Skeletal muscle tissue (tissue), 4 donors: ENCODE results near the gene TAX1BP3. TPM values are rescaled to one million over a fixed set of nuclear protein-coding genes. Genes with fewer than 3 reads are reported as not detected.
A peak's percentile ranks its signal among the peaks of the same experiment; 100 is the strongest.

Experiments
- H3K27ac ChIP-seq: one replicate; pipeline ENCODE4 v1.7.0; 2013; ENCODE audit warnings: mild to moderate bottlenecking, low read depth, low read length, inconsistent platforms
- H3K27me3 ChIP-seq, 3 donors: one replicate each; pipeline ENCODE4 v1.7.0; 2013; ENCODE audit warnings: low read length in 3 of 3; ENCODE audit not compliant: control insufficient read depth in 3 of 3, insufficient read depth in 3 of 3
- H3K36me3 ChIP-seq, 3 donors: one replicate each; pipeline ENCODE4 v1.7.0; 2013; ENCODE audit warnings: low read length in 3 of 3; ENCODE audit not compliant: control insufficient read depth in 3 of 3, insufficient read depth in 3 of 3
- H3K4me1 ChIP-seq, 3 donors: one replicate each; pipeline ENCODE4 v1.7.0; 2013; ENCODE audit warnings: low read length in 3 of 3, mild to moderate bottlenecking in 3 of 3; ENCODE audit not compliant: control insufficient read depth in 3 of 3, insufficient read depth in 3 of 3
- H3K4me3 ChIP-seq, 3 donors: one replicate each; pipeline ENCODE4 v1.7.0; 2013; ENCODE audit warnings: low read length in 3 of 3
- H3K9ac ChIP-seq, 3 donors: one replicate each; pipeline ENCODE4 v1.7.0; 2013; ENCODE audit warnings: low read length in 3 of 3, mild to moderate bottlenecking in 3 of 3, moderate library complexity in 2 of 3, low read depth in 1 of 3
- H3K9me3 ChIP-seq, 3 donors: one replicate each; pipeline ENCODE4 v1.7.0; 2013; ENCODE audit warnings: low read length in 3 of 3; ENCODE audit not compliant: control insufficient read depth in 3 of 3
- total RNA-seq: library from RNA; depleted of rRNA; stranded (reverse); fragments of >200 nt; gene quantifications from one replicate; pipeline ENCODE4 v1.2.3, GENCODE V29; 2014
- donor health status: Osteomylitis.

Gene TAX1BP3
- total RNA-seq, 1 donor from 2014 or later = 31.3 TPM

GRCh38 chr17:3678821-3679530, 10.6 kb upstream of the TAX1BP3 start:
- peaks cover 0 to 10% (median 2%) of the 10 kb centered on the region in 3 donors for H3K36me3 ChIP-seq
- H3K27ac ChIP-seq = no peak overlapping the region
- H3K4me3 ChIP-seq = no peak overlapping the region
- H3K9me3 ChIP-seq = no peaks in the 10 kb centered on the region
- H3K4me1 ChIP-seq = peaks cover 0 to 7% (median 0%) of the 10 kb centered on the region in 3 donors
- peak overlapping the region in 2 of 3 donors; percentile 33 to 51 for H3K9ac ChIP-seq
- no peaks in the 10 kb centered on the region for H3K27me3 ChIP-seq

GRCh38 chr17:3678095-3678820, 9.9 kb upstream of the TAX1BP3 start:
- H3K27me3 ChIP-seq = no peaks in the 10 kb centered on the region
- no peak overlapping the region for H3K27ac ChIP-seq

GRCh38 chr17:3675886-3676285, 7.5 kb upstream of the TAX1BP3 start:
- no peak overlapping the region for H3K27ac ChIP-seq
- no peak overlapping the region for H3K9ac ChIP-seq
- H3K4me1 ChIP-seq = peaks cover 0 to 7% (median 0%) of the 10 kb centered on the region in 3 donors
- H3K27me3 ChIP-seq = no peaks in the 10 kb centered on the region
- H3K4me3 ChIP-seq = no peak overlapping the region
- no peaks in the 10 kb centered on the region for H3K9me3 ChIP-seq
- H3K36me3 ChIP-seq = peaks cover 4 to 10% (median 6%) of the 10 kb centered on the region in 3 donors

More at GRCh38 chr17:3678095-3678820, 9.9 kb upstream of the TAX1BP3 start:
- Histone ChIP-seq H3K36me3 (peaks cover 0 to 10% (median 4%) of the 10 kb centered on the region in 3 donors), H3K9ac (peak overlapping the region in 2 of 3 donors; percentile 33 to 51), H3K4me3 (no peak overlapping the region), H3K4me1 (peaks cover 0 to 7% (median 0%) of the 10 kb centered on the region in 3 donors), H3K9me3 (no peaks in the 10 kb centered on the region)

- no peaks in the 10 kb centered on the region for H3K27me3 ChIP-seq
- H3K36me3 ChIP-seq = peaks cover 4 to 6% (median 5%) of the 10 kb centered on the region in 3 donors
- H3K9ac ChIP-seq = no peak overlapping the region
- H3K4me3 ChIP-seq = no peak overlapping the region
- H3K9me3 ChIP-seq = no peaks in the 10 kb centered on the region
- peaks cover 14 to 24% (median 16%) of the 10 kb centered on the region in 3 donors for H3K4me1 ChIP-seq
- H3K27ac ChIP-seq = no peak overlapping the region
Measured at GRCh38 chr17:3672571-3672970, 4.2 kb upstream of the TAX1BP3 start.

- H3K4me3 ChIP-seq = peak overlapping the region; percentile 82 to 96 (median 94)
- H3K9ac ChIP-seq = peak overlapping the region; percentile 89 to 99 (median 97)
- peaks cover 31 to 44% (median 35%) of the 10 kb centered on the region in 3 donors for H3K4me1 ChIP-seq
- peak overlapping the region; percentile 95 for H3K27ac ChIP-seq
- no peaks in the 10 kb centered on the region for H3K9me3 ChIP-seq
- no peaks in the 10 kb centered on the region for H3K27me3 ChIP-seq
- H3K36me3 ChIP-seq = peaks cover under 1 to 9% (median 4%) of the 10 kb centered on the region in 3 donors
Measured at GRCh38 chr17:3669548-3669947, 1.2 kb upstream of the TAX1BP3 start.

GRCh38 chr17:3669085-3669347, 638 bp upstream of the TAX1BP3 start:
- Histone ChIP-seq H3K36me3 (peaks cover 6 to 14% (median 6%) of the 10 kb centered on the region in 3 donors), H3K27ac (peak overlapping the region; percentile 95), H3K9me3 (no peaks in the 10 kb centered on the region), H3K9ac (peak overlapping the region; percentile 89 to 99 (median 97)), H3K27me3 (no peaks in the 10 kb centered on the region), H3K4me3 (peak overlapping the region; percentile 82 to 96 (median 94)), H3K4me1 (peaks cover 31 to 44% (median 35%) of the 10 kb centered on the region in 3 donors)

- H3K27ac ChIP-seq = peak overlapping the region; percentile 95
- H3K4me1 ChIP-seq = peaks cover 31 to 44% (median 35%) of the 10 kb centered on the region in 3 donors
- peaks cover 17 to 21% (median 17%) of the 10 kb centered on the region in 3 donors for H3K36me3 ChIP-seq
- no peaks in the 10 kb centered on the region for H3K9me3 ChIP-seq
- peak overlapping the region; percentile 85 to 90 (median 87) for H3K4me3 ChIP-seq
- H3K27me3 ChIP-seq = no peaks in the 10 kb centered on the region
- peak overlapping the region; percentile 87 to 99 (median 94) for H3K9ac ChIP-seq
Measured at GRCh38 chr17:3667366-3668278, 756 bp downstream of the TAX1BP3 start.

- Histone ChIP-seq H3K9me3 (no peaks in the 10 kb centered on the region), H3K4me1 (peaks cover 31 to 44% (median 35%) of the 10 kb centered on the region in 3 donors), H3K4me3 (peak overlapping the region; percentile 8 to 49 (median 19)), H3K9ac (peak overlapping the region in 2 of 3 donors; percentile 51 to 94), H3K36me3 (peaks cover 14 to 23% (median 17%) of the 10 kb centered on the region in 3 donors), H3K27me3 (no peaks in the 10 kb centered on the region), H3K27ac (peak overlapping the region; percentile 95)
Measured at GRCh38 chr17:3666516-3666915, 1.9 kb downstream of the TAX1BP3 start.

- Histone ChIP-seq H3K9ac (peak overlapping the region in 2 of 3 donors; percentile 5 to 94), H3K27me3 (no peaks in the 10 kb centered on the region), H3K4me1 (peaks cover 34 to 44% (median 35%) of the 10 kb centered on the region in 3 donors), H3K27ac (peak overlapping the region; percentile 95), H3K4me3 (peak overlapping the region; percentile 19 to 67 (median 64)), H3K9me3 (no peaks in the 10 kb centered on the region), H3K36me3 (peaks cover 16 to 30% (median 19%) of the 10 kb centered on the region in 3 donors)
Measured at GRCh38 chr17:3665834-3666233, 2.5 kb downstream of the TAX1BP3 start.
